Measurements from ENCODE around the gene OR10A6. TPM values are rescaled to one million over a fixed set of nuclear protein-coding genes. Genes with fewer than 3 reads are reported as not detected.

OR10A6 gene
- total RNA-seq, 1 donor from 2014 or later = 0.07 TPM

GRCh38 chr11:7944123-7944522, 13.1 kb upstream of the OR10A6 start:
- Histone ChIP-seq H3K9ac (ENCODE audit: low read length) (no peak overlapping the region), H3K27ac (ENCODE audit: low read depth, low read length) (no peak overlapping the region), H3K79me2 (ENCODE audit: insufficient read depth, low read length) (no peaks in the 10 kb centered on the region), H3K27me3 (ENCODE audit: insufficient read depth, low read length) (peaks cover 4% of the 10 kb centered on the region), H2AFZ (ENCODE audit: low read depth, low read length) (no peak overlapping the region), H3K4me2 (ENCODE audit: low read length) (no peak overlapping the region), H3K4me3 (ENCODE audit: insufficient read depth, low read depth, low read length) (no peak overlapping the region), H4K20me1 (ENCODE audit: insufficient read depth, low read length) (no peaks in the 10 kb centered on the region), H3K4me1 (ENCODE audit: insufficient read depth, low read length) (no peaks in the 10 kb centered on the region), H3K36me3 (ENCODE audit: insufficient read depth, low read length) (no peaks in the 10 kb centered on the region), H3K9me3 (ENCODE audit: insufficient read depth, low read depth, low read length) (no peaks in the 10 kb centered on the region)
- Mint-ChIP-seq H3K4me3 (ENCODE audit: unreplicated experiment) (no peak overlapping the region), H3K27me3 (ENCODE audit: low read depth, unreplicated experiment) (peaks cover 5% of the 10 kb centered on the region), H3K27ac (ENCODE audit: unreplicated experiment) (no peak overlapping the region), H3K4me1 (ENCODE audit: low read depth, unreplicated experiment) (no peaks in the 10 kb centered on the region), H3K9me3 (ENCODE audit: unreplicated experiment) (peaks cover 9% of the 10 kb centered on the region), H3K36me3 (ENCODE audit: low read depth, unreplicated experiment) (no peaks in the 10 kb centered on the region)
- TF ChIP-seq EZH2 (IDR thresholded peaks at IDR 0.05; ENCODE audit: insufficient read depth, low read length) (no peak), CTCF (IDR thresholded peaks at IDR 0.05; ENCODE audit: insufficient read depth, low read depth, low read length) (no peak)
- FAIRE-seq = no peak
- no peak for DNase-seq (ENCODE audit: low read depth)

- H3K36me3 ChIP-seq (ENCODE audit: insufficient read depth, low read length) = no peaks in the 10 kb centered on the region
- FAIRE-seq (no peak), DNase-seq (ENCODE audit: low read depth) (no peak)
- H3K27me3 ChIP-seq (ENCODE audit: insufficient read depth, low read length) = no peaks in the 10 kb centered on the region
- Mint-ChIP-seq H3K4me1 (ENCODE audit: low read depth, unreplicated experiment) (no peaks in the 10 kb centered on the region), H3K27ac (ENCODE audit: unreplicated experiment) (no peak within 1 kb of the TSS), H3K27me3 (ENCODE audit: low read depth, unreplicated experiment) (no peaks in the 10 kb centered on the region), H3K36me3 (ENCODE audit: low read depth, unreplicated experiment) (no peaks in the 10 kb centered on the region), H3K4me3 (ENCODE audit: unreplicated experiment) (no peak within 1 kb of the TSS), H3K9me3 (ENCODE audit: unreplicated experiment) (peaks cover 9% of the 10 kb centered on the region)
- H4K20me1 ChIP-seq (ENCODE audit: insufficient read depth, low read length) = no peaks in the 10 kb centered on the region
- no peak within 1 kb of the TSS for H2AFZ ChIP-seq (ENCODE audit: low read depth, low read length)
- no peaks in the 10 kb centered on the region for H3K4me1 ChIP-seq (ENCODE audit: insufficient read depth, low read length)
- H3K79me2 ChIP-seq (ENCODE audit: insufficient read depth, low read length) = no peaks in the 10 kb centered on the region
- no peaks in the 10 kb centered on the region for H3K9me3 ChIP-seq (ENCODE audit: insufficient read depth, low read depth, low read length)
- no peak within 1 kb of the TSS for H3K9ac ChIP-seq (ENCODE audit: low read length)
- no peak within 1 kb of the TSS for H3K4me2 ChIP-seq (ENCODE audit: low read length)
- no peak within 1 kb of the TSS for H3K4me3 ChIP-seq (ENCODE audit: insufficient read depth, low read depth, low read length)
- no peak within 1 kb of the TSS for H3K27ac ChIP-seq (ENCODE audit: low read depth, low read length)
- TF ChIP-seq EZH2 (IDR thresholded peaks at IDR 0.05; ENCODE audit: insufficient read depth, low read length) = no peak
- no peak for TF ChIP-seq CTCF (IDR thresholded peaks at IDR 0.05; ENCODE audit: insufficient read depth, low read depth, low read length)
These were observed 10.5 kb upstream of the OR10A6 start, which contains the start of gene OR10A3 for GRCh38 chr11:7941608-7942007. Gene OR10A3, minus strand, starts transcription at chr11:7941708. Its CDS starts 2,188 bp downstream, at chr11:7939520.

- H3K9ac ChIP-seq (ENCODE audit: low read length) = no peak overlapping the region
- H3K4me3 Mint-ChIP-seq (ENCODE audit: unreplicated experiment) = no peak overlapping the region
- FAIRE-seq (no peak), DNase-seq (ENCODE audit: low read depth) (no peak)
- H2AFZ ChIP-seq (ENCODE audit: low read depth, low read length) = no peak overlapping the region
- H3K9me3 ChIP-seq (ENCODE audit: insufficient read depth, low read depth, low read length) = no peaks in the 10 kb centered on the region
- no peaks in the 10 kb centered on the region for H3K27me3 ChIP-seq (ENCODE audit: insufficient read depth, low read length)
- no peak overlapping the region for H3K4me2 ChIP-seq (ENCODE audit: low read length)
- TF ChIP-seq EZH2 (IDR thresholded peaks at IDR 0.05; ENCODE audit: insufficient read depth, low read length) (no peak), CTCF (IDR thresholded peaks at IDR 0.05; ENCODE audit: insufficient read depth, low read depth, low read length) (no peak)
- no peaks in the 10 kb centered on the region for H3K4me1 Mint-ChIP-seq (ENCODE audit: low read depth, unreplicated experiment)
- no peaks in the 10 kb centered on the region for H4K20me1 ChIP-seq (ENCODE audit: insufficient read depth, low read length)
- no peak overlapping the region for H3K4me3 ChIP-seq (ENCODE audit: insufficient read depth, low read depth, low read length)
- H3K27ac ChIP-seq (ENCODE audit: low read depth, low read length) = no peak overlapping the region
- H3K27ac Mint-ChIP-seq (ENCODE audit: unreplicated experiment) = no peak overlapping the region
- H3K79me2 ChIP-seq (ENCODE audit: insufficient read depth, low read length) = no peaks in the 10 kb centered on the region
- peaks cover 9% of the 10 kb centered on the region for H3K9me3 Mint-ChIP-seq (ENCODE audit: unreplicated experiment)
- H3K36me3 ChIP-seq (ENCODE audit: insufficient read depth, low read length) = no peaks in the 10 kb centered on the region
- no peaks in the 10 kb centered on the region for H3K36me3 Mint-ChIP-seq (ENCODE audit: low read depth, unreplicated experiment)
- H3K27me3 Mint-ChIP-seq (ENCODE audit: low read depth, unreplicated experiment) = no peaks in the 10 kb centered on the region
- no peaks in the 10 kb centered on the region for H3K4me1 ChIP-seq (ENCODE audit: insufficient read depth, low read length)
These were observed 10.1 kb upstream of the OR10A6 start for GRCh38 chr11:7941146-7941545.

All from astrocyte (in vitro differentiated cells and primary cell).